HG03159 (cell line): Measurements from ENCODE around the gene ST6GALNAC5.

Source experiments
- ATAC-seq: cut with Tn5 transposase; IDR thresholded peaks from one replicate; pipeline ENCODE4 v1.9.1; 2021; ENCODE audit warnings: mild to moderate bottlenecking, moderate library complexity; ENCODE audit not compliant: unreplicated experiment

The ST6GALNAC5 gene

GRCh38 chr1:77039739-77040138, 172.5 kb downstream of the ST6GALNAC5 start:
- ATAC-seq: no peak

- ATAC-seq: no peak
Measured at GRCh38 chr1:77040826-77041225, 173.5 kb downstream of the ST6GALNAC5 start.

GRCh38 chr1:77044133-77044849, 177.0 kb downstream of the ST6GALNAC5 start:
- no peak for ATAC-seq

- no peak for ATAC-seq
Measured at GRCh38 chr1:77047575-77047974, 180.3 kb downstream of the ST6GALNAC5 start.

GRCh38 chr1:77047978-77048614, 180.8 kb downstream of the ST6GALNAC5 start:
- ATAC-seq: no peak

GRCh38 chr1:77048615-77049005, 181.3 kb downstream of the ST6GALNAC5 start:
- ATAC-seq: no peak

GRCh38 chr1:77051425-77051824, 184.1 kb downstream of the ST6GALNAC5 start:
- ATAC-seq: no peak

- ATAC-seq: no peak
Measured at GRCh38 chr1:77056525-77056924, 189.2 kb downstream of the ST6GALNAC5 start.

- ATAC-seq: no peak
Measured at GRCh38 chr1:77057994-77058585, 190.8 kb downstream of the ST6GALNAC5 start.

GRCh38 chr1:77060000-77060399, 192.7 kb downstream of the ST6GALNAC5 start:
- no peak for ATAC-seq

GRCh38 chr1:77061162-77061561, 193.9 kb downstream of the ST6GALNAC5 start:
- no peak for ATAC-seq

- ATAC-seq: no peak
Measured at GRCh38 chr1:77063118-77063517, 195.8 kb downstream of the ST6GALNAC5 start.

- no peak for ATAC-seq
Measured at GRCh38 chr1:77064246-77064645, 197.0 kb downstream of the ST6GALNAC5 start.

- no peak for ATAC-seq
Measured at GRCh38 chr1:77065693-77066342, 198.5 kb downstream of the ST6GALNAC5 start.

GRCh38 chr1:77068013-77068412, 200.7 kb downstream of the ST6GALNAC5 start:
- no peak for ATAC-seq

- no peak for ATAC-seq
Measured at GRCh38 chr1:77076759-77077158, 209.5 kb downstream of the ST6GALNAC5 start.

- no peak for ATAC-seq
Measured at GRCh38 chr1:77081834-77082233, 214.6 kb downstream of the ST6GALNAC5 start.

- no peak for ATAC-seq
Measured at GRCh38 chr1:77084457-77084856, 217.2 kb downstream of the ST6GALNAC5 start.

- no peak for ATAC-seq
Measured at GRCh38 chr1:77085109-77085508, 217.8 kb downstream of the ST6GALNAC5 start.

GRCh38 chr1:77089756-77090155, 222.5 kb downstream of the ST6GALNAC5 start:
- ATAC-seq: no peak

- no peak for ATAC-seq
Measured at GRCh38 chr1:77095236-77095635, 228.0 kb downstream of the ST6GALNAC5 start.
